Measurements from ENCODE around the gene ACSF2.

The ACSF2 gene

GRCh38 chr17:50511058-50511457, 85.0 kb downstream of the ACSF2 start:
- TF ChIP-seq, protein P1, sequence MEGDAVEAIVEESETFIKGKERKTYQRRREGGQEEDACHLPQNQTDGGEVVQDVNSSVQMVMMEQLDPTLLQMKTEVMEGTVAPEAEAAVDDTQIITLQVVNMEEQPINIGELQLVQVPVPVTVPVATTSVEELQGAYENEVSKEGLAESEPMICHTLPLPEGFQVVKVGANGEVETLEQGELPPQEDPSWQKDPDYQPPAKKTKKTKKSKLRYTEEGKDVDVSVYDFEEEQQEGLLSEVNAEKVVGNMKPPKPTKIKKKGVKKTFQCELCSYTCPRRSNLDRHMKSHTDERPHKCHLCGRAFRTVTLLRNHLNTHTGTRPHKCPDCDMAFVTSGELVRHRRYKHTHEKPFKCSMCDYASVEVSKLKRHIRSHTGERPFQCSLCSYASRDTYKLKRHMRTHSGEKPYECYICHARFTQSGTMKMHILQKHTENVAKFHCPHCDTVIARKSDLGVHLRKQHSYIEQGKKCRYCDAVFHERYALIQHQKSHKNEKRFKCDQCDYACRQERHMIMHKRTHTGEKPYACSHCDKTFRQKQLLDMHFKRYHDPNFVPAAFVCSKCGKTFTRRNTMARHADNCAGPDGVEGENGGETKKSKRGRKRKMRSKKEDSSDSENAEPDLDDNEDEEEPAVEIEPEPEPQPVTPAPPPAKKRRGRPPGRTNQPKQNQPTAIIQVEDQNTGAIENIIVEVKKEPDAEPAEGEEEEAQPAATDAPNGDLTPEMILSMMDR (IDR thresholded peaks at IDR 0.05; ENCODE audit: low read depth, low read length) = no peak
- no peak overlapping the region for H3K4me3 ChIP-seq (ENCODE audit: low read depth, low read length)

DNA sequence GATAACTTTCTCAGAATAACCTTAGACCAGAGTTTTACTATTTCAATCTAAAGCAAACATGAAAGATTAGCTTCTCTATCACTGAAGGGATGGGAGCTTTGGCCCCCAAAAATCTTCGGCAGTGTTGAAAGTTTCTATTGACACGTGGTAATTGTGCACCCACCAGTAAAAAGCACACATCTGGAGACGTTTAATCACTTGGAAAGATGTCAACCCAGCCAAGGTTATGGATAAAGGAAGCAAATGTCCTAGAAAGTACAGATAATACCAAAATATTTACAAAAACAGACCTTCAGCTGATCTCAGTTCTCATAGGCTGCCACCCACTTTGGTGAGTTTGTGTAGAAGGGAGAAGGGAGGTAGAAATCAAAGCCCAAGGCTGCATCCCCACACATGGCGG, 87.5 kb downstream of the ACSF2 start:
- H3K4me3 ChIP-seq (ENCODE audit: low read depth, low read length) = no peak overlapping the region

DNA sequence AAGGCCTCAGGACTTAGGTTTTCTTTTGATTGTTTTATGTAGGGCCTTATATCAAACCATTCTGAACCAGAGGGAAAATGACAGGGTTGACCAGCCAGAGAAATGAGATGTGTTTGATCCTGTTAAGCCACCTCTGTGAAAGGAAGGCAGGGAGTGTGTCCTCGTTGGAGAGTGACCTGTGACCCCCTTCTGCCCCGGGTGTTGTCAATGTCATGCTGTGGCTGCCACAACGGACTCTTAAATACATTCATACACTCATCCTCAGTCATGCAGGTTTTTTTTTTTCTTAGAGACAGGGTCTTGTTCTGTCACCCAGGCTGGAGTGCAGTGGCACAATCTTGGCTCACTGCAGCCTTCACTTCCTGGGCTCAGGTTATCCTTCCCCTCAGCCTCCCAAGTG, 88.4 kb downstream of the ACSF2 start:
- TF ChIP-seq, protein P1 (IDR thresholded peaks at IDR 0.05; ENCODE audit: low read depth, low read length) = no peak
- no peak overlapping the region for H3K4me3 ChIP-seq (ENCODE audit: low read depth, low read length)

More for the DNA sequence above, 87.5 kb downstream of the ACSF2 start:
- TF ChIP-seq, protein P1 (IDR thresholded peaks at IDR 0.05; ENCODE audit: low read depth, low read length) = no peak

DNA sequence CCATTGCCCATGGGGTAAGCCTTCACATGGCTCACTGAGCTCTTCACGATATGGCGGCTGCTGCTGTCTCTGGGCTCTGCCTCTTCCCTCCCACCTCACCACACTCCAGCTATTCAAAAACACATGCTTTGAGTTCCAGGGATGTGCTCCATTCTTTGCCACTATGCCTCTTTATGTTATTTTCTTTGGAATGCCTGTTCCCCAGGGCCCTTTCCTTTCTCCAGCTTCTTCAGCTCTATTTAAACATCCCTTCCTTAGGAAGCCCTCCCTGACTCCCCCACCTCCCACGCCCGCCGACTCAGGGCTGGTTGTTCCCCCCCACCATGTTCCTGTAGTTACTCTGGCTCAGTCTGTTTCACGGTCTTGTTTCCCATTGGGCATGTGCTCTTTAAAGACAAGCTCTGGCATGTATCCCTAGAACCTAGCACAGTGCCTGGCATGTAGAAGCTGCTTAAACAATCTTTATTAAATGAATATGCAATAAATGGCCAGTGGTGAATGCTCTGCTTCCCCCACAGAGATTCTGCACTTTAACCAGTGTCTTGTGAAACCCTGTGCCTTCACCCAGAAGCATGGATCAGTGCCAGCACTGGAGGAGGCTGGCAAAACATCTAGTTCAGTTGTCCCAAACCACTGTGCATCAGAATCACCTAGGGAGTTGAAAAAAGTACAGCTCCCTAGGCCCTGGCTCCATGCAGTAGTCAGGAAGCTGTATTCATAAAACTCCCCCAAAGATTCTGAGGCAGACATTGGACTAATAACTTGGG, 89.1 kb downstream of the ACSF2 start:
- H3K4me3 ChIP-seq (ENCODE audit: low read depth, low read length) = no peak overlapping the region
- TF ChIP-seq, protein P1 (IDR thresholded peaks at IDR 0.05; ENCODE audit: low read depth, low read length) = no peak

DNA sequence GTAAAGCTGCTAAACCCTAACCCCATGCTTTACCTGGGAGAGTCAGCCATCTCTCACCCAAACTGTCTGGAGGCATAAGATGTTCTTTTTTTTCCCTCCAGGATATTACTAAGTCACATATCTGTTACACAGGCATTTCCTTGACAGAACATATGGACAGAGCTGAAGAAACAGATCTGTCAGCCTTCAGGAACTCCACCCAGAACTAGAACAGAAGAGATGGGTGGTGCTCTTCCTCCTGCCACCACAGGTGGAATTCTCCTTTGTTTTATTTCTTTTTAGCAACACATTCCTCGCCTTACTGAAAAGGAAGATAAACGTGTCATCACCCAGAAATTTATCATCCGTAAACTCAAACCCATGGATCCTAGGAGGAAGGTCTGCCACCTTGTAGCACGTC, 91.0 kb downstream of the ACSF2 start:
- no peak overlapping the region for H3K4me3 ChIP-seq (ENCODE audit: low read depth, low read length)
- TF ChIP-seq, protein P1 (IDR thresholded peaks at IDR 0.05; ENCODE audit: low read depth, low read length) = no peak

GRCh38 chr17:50517504-50518383, 91.7 kb downstream of the ACSF2 start:
- H3K4me3 ChIP-seq (ENCODE audit: low read depth, low read length) = no peak overlapping the region
- TF ChIP-seq, protein P1 (IDR thresholded peaks at IDR 0.05; ENCODE audit: low read depth, low read length) = no peak
